GM19328 (cell line): Measurements from ENCODE around the gene NOS2.
A peak's percentile ranks its signal among the peaks of the same experiment; 100 is the strongest.

ENCODE experiments used
- ATAC-seq: cut with Tn5 transposase; IDR thresholded peaks from one replicate; pipeline ENCODE4 v1.9.1; 2021; ENCODE audit warnings: mild to moderate bottlenecking, moderate library complexity; ENCODE audit not compliant: unreplicated experiment

Gene NOS2

GRCh38 chr17:27821318-27821717 lies 21.0 kb upstream of the NOS2 start:
- ATAC-seq, result no peak

DNA sequence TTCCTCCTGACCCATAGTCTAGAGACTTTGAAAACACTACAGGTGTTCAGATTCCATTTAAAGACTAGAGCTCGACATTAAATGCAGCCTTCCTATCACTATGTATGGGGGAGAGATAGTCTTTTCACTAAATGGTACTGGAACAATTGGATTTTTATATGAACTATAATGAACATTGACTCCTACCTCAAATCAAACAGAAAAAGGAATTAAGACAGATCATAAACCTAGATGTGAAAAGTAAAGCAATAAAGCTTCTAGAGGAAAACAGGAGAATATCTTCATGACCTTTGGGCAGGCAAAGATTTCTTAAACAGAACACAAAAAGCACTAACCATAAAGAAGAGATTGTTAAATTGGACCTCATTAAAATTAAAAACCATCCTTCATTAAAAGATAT lies 18.8 kb upstream of the NOS2 start:
- ATAC-seq, result no peak

DNA sequence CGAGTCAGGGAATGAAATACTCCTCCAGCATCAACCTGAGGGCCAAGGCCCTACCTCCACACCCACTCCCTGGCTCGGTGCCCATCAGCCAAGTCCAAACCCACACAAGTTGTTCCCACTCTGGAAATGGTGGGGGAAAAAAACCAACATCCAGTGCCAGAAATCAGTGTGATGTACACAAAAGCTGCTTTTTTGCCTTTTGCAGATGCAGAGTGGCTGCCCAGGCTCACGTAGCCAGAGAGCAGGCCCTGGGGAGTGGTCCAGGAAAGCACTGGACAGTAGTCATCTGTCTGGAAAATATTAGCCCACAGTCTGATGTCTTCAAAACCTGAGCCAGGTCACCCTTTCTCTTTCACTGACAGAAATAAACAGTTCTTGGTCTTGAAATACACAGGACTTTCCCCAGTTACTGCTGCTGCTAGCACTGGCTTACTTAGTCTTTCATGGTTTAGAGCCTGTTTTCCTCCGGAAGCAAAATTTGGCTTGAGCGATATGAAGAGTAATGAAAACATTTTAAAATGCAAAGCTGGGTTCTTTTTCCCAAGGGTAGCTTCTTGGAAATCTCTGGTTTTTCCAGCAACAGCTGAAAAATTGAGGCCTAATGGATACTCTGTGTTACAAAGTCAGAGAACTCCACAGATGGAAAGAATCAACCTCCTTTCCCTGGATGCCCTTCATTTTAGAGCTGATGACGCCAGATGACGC lies 18.2 kb upstream of the NOS2 start:
- no peak for ATAC-seq

GRCh38 chr17:27817731-27818130 lies 17.4 kb upstream of the NOS2 start:
- no peak for ATAC-seq

DNA sequence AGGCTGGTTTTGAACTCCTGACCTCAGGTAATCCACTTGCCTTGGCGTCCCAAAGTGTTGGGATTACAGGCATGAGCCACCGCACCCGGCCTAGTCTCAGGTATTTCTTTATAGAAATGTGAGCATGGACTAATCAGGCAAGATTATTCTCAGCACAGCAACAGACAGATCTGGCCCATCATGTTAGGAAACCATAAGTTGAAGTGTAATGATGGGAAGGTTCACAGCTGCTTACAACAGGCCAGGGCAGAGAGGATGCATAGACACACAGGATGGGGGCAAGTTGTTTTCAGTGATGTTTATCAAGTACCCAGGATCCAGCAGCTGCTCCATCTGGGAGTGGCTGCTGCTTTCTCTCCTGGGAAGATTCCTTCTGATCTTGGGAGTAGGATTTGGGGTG lies 16.6 kb upstream of the NOS2 start:
- no peak for ATAC-seq

DNA sequence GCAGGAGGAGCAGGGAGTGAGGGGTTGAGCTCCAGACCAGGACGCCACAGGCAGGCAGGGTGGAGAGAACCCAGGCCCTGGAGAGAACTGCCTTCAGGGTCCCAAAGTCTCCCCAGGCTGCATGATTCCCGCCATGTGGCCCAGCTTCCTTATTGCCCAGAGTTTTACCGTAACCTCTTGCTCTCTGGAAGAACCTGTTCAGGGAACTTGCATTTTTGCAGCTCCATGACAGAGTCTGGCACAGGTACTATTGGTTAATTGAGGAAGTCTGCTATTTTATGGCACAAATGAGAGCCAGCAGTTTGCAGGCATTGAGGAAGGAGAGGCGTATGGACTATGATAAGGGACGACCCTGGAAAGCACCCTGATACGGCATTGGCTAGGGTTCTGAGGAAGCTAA lies 11.6 kb upstream of the NOS2 start:
- no peak for ATAC-seq

- no peak for ATAC-seq
Observed at GRCh38 chr17:27810902-27811557, 10.7 kb upstream of the NOS2 start.

DNA sequence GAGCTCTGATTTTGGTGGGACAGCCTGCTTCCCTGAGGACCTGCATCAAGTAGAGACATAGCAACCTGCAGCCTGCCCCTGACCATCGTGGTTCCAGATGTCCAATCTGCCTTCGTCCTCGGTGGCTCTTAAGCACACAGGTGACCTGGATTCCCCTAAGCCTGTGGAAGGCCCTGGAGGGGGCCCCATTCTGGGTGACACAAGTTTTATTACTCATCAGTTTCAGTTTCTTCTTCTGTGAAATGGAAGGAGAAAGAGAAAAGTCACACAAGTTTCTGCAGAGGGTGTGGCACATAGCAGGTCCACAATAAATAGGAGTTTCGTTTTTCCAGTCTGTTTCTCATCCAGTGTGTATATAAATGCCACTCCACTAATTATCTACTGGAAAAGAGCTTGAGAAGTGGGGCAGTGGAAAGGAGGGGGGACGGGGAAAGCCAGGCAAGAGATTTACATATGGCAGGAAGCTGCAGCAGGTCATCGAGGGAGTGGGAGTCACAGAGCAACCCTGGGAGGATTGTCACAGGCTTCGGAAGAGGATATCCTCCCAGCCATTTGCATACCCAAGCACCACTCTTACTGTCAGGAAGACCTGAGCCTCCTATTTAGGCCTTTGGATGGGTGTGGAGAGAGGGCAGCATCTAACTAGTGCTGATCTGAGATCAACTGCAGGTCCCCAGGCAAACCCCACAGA lies 10.0 kb upstream of the NOS2 start:
- no peak for ATAC-seq

GRCh38 chr17:27809555-27809954 lies 9.2 kb upstream of the NOS2 start:
- ATAC-seq, result no peak

DNA sequence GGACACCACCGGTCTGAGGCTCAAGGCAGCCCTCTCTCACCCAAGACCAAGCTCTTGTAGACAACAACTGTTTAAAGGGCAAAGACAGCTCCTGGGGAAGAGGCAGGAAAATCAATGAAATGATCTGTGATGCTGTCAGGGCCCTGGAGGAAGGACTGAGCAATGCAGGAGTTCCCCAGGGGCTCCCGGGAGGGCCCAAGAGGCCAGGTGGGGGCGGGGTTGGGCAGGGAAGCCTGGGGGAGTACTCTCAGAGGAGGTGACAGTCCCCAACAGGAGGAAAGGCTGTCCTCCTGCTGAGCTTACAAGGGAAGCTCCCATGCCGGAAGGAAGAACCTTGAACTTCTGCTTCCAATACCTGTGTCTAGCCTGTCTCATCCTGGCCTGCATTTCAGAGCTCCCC lies 8.3 kb upstream of the NOS2 start:
- no peak for ATAC-seq

- peak; percentile 53 for ATAC-seq
Observed at GRCh38 chr17:27807567-27808470, 7.5 kb upstream of the NOS2 start.

GRCh38 chr17:27805520-27806146 lies 5.3 kb upstream of the NOS2 start:
- ATAC-seq, result peak; percentile 36

DNA sequence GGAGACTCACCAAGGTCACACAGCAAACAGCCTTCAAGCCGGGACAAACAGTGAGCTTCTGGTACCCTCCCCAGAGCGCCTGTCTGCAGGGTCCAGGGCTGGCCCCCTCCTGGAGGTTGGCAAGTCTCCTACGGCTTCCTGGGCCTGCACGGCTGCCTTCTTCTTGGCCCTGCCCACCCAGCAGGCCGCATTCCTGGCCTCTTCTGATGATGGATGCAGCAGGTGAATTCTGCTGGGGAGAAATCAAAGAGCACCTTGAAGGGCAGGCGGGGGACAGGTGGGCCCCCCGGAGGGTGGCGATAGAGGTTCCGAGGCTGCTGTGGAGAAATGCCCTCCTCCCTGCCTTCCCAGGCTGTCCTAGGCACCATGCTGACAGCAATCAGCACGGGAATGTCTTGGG lies 3.8 kb upstream of the NOS2 start:
- no peak for ATAC-seq

DNA sequence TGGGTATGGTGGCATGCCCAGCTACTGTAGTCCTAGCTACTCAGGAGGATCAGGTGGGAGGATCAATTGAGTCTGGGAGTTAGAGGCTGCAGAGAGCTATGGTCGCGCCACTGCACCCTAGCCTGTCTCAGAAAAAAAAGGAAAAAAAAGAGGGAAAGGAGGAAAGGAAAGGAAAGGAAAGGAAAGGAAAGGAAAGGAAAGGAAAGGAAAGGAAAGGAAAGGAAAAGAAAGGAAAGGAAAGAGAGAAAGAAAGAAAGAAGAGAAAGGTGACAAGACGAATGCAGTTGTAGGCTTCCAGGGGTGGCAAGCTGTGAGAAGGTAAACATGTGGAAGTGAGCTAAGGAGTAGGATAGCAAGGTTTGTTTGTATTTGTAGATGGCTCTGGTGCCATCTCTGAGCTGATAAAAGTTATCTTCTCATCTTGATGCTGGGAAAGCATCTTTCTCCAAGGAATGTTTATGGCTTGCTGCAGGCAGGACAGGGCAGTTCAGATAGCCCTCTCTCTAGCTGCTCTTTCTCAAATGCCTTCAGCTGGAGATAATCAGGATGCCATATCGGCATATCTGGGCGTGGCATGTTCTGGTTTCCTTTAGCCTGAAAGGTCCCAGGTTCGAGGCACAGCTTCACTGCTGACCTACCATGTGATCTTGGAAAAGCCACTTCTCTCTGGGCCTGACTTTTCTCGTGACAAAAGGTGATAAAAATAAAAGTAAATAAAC lies 2.8 kb upstream of the NOS2 start:
- ATAC-seq, result no peak

GRCh38 chr17:27802033-27802432 lies 1.7 kb upstream of the NOS2 start:
- ATAC-seq, result no peak

GRCh38 chr17:27798376-27798775 lies 2.0 kb downstream of the NOS2 start:
- no peak for ATAC-seq

DNA sequence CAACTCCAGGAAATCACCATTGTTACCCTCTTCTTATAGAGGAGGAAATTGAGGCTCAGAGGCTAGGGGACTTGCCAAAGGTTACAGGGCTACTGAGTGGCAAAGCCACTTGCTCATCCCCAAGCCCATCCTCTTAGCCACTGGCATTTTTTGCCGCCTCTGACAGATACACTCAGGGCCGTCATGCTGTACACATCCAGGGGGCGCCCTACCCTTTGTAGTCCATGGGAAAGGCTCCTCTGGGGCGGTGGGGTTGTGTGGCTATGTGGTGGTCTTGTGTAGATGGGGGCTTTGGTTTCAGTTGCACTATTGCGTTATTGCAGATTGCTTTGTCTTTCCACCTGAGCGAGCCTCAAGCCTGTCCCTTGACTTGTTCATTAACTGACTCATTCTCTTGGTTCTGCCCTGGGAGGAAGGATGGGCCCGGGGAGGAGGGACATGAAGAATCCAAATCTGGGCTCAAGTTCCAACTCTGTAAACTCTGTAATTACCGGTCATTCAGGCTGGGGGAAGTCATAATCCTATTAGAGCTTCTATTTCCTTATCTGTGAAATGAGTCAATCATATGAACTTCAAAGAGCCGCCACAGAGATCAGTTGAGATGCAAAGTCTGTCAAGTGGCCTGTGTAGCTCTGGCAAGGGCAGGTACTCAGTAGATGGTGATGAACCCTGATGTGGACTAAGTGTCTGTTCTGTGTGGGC lies 2.8 kb downstream of the NOS2 start:
- no peak for ATAC-seq

- ATAC-seq, result no peak
Observed at GRCh38 chr17:27793906-27794569, 6.3 kb downstream of the NOS2 start.
